Activated T-helper 2 cell treated with anti-CD3 and anti-CD28 coated beads, Interferon-gamma antibody, Interleukin-2, Interleukin-4, amounts not matched to agents 10 μg/mL and 5 μg/mL and 100 μg/mL, durations not matched to agents 14 hours and 24 hours and 36 hours (primary cell): ENCODE data around the gene MARS1. TPM values are rescaled to one million over a fixed set of nuclear protein-coding genes. Genes with fewer than 3 reads are reported as not detected.
A peak's percentile ranks its signal among the peaks of the same experiment; 100 is the strongest.
"Not testable (repeated sequence)": the region's sequence is repeated elsewhere in the genome, so short reads cannot be mapped to it uniquely, and the experiment has no call there.

Experiments
- DNase-seq: peaks from one replicate; pipeline ENCODE4 v3.0.0; 2021; ENCODE audit warnings: low spot score
- H3K27ac Mint-ChIP-seq: one replicate; pipeline ENCODE4 v1.8.0; 2021; ENCODE audit warnings: mixed read lengths
- H3K27me3 Mint-ChIP-seq: one replicate; pipeline ENCODE4 v1.8.0; 2021; ENCODE audit warnings: low read depth, mixed read lengths
- H3K36me3 Mint-ChIP-seq: one replicate; pipeline ENCODE4 v1.8.0; 2021; ENCODE audit warnings: low read depth, mixed read lengths
- H3K4me1 Mint-ChIP-seq: one replicate; pipeline ENCODE4 v1.8.0; 2021; ENCODE audit warnings: low read depth, mixed read lengths
- H3K4me3 Mint-ChIP-seq: one replicate; pipeline ENCODE4 v1.8.0; 2021; ENCODE audit warnings: low read depth, mild to moderate bottlenecking, moderate library complexity, mixed read lengths
- H3K9me3 Mint-ChIP-seq: one replicate; pipeline ENCODE4 v1.8.0; 2021; ENCODE audit warnings: mixed read lengths
- intact Hi-C: fragments of 100-400 bp; cut with micrococcal nuclease; formaldehyde crosslinking; loops from one replicate; pipeline ENCODE4 v1.15.1; 2023
- total RNA-seq: library from RNA; stranded (reverse); gene quantifications from 2 replicates; pipeline ENCODE4 v1.2.3, GENCODE V29; 2022

Gene MARS1
- total RNA-seq, 1 donor from 2014 or later: 257 TPM

GRCh38 chr12:57551637-57552305 is 63.9 kb downstream of the MARS1 start:
- Mint-ChIP-seq H3K36me3 (no peaks in the 10 kb centered on the region), H3K27me3 (peaks cover 19% of the 10 kb centered on the region), H3K4me3 (peak overlapping the region; percentile 3), H3K4me1 (peaks cover 27% of the 10 kb centered on the region), H3K9me3 (no peaks in the 10 kb centered on the region), H3K27ac (peak overlapping the region; percentile 37)
- intact Hi-C loops: no loop called here
- DNase-seq: no peak

GRCh38 chr12:57552306-57552651 is 64.4 kb downstream of the MARS1 start:
- Mint-ChIP-seq H3K36me3 (no peaks in the 10 kb centered on the region), H3K27ac (no peak overlapping the region), H3K9me3 (no peaks in the 10 kb centered on the region), H3K27me3 (peaks cover 19% of the 10 kb centered on the region), H3K4me3 (no peak overlapping the region), H3K4me1 (peaks cover 24% of the 10 kb centered on the region)
- no peak for DNase-seq
- intact Hi-C loops: no loop called here

- H3K36me3 Mint-ChIP-seq: no peaks in the 10 kb centered on the region
- H3K27me3 Mint-ChIP-seq: peaks cover 17% of the 10 kb centered on the region
- H3K27ac Mint-ChIP-seq: no peak overlapping the region
- no peaks in the 10 kb centered on the region for H3K9me3 Mint-ChIP-seq
- no peak overlapping the region for H3K4me3 Mint-ChIP-seq
- peaks cover 20% of the 10 kb centered on the region for H3K4me1 Mint-ChIP-seq
- no peak for DNase-seq
- intact Hi-C loops: no loop called here
These were observed 65.0 kb downstream of the MARS1 start for GRCh38 chr12:57552835-57553313.

- no peak for DNase-seq
These were observed 65.7 kb downstream of the MARS1 start for GRCh38 chr12:57553343-57554202.

GRCh38 chr12:57554453-57554852 is 66.6 kb downstream of the MARS1 start:
- Mint-ChIP-seq H3K9me3 (no peaks in the 10 kb centered on the region), H3K4me3 (no peak overlapping the region), H3K27ac (no peak overlapping the region), H3K36me3 (no peaks in the 10 kb centered on the region), H3K4me1 (peaks cover 11% of the 10 kb centered on the region), H3K27me3 (peaks cover 8% of the 10 kb centered on the region)
- intact Hi-C loops: no loop called here
- DNase-seq: no peak

More at GRCh38 chr12:57553343-57554202, 65.7 kb downstream of the MARS1 start:
- H3K4me3 Mint-ChIP-seq: no peak overlapping the region
- H3K9me3 Mint-ChIP-seq: no peaks in the 10 kb centered on the region
- no peak overlapping the region for H3K27ac Mint-ChIP-seq
- peaks cover 16% of the 10 kb centered on the region for H3K27me3 Mint-ChIP-seq
- peaks cover 18% of the 10 kb centered on the region for H3K4me1 Mint-ChIP-seq
- intact Hi-C loops: no loop called here
- no peaks in the 10 kb centered on the region for H3K36me3 Mint-ChIP-seq

- intact Hi-C loops: no loop called here
These were observed 67.0 kb downstream of the MARS1 start for GRCh38 chr12:57554897-57555296.

GRCh38 chr12:57558864-57559263 is 71.0 kb downstream of the MARS1 start:
- H3K4me3 Mint-ChIP-seq: no peak overlapping the region
- peaks cover 12% of the 10 kb centered on the region for H3K27me3 Mint-ChIP-seq
- H3K4me1 Mint-ChIP-seq: no peaks in the 10 kb centered on the region
- intact Hi-C loops: no loop called here
- no peak overlapping the region for H3K27ac Mint-ChIP-seq
- DNase-seq: no peak
- H3K36me3 Mint-ChIP-seq: no peaks in the 10 kb centered on the region
- no peaks in the 10 kb centered on the region for H3K9me3 Mint-ChIP-seq

More at GRCh38 chr12:57554897-57555296, 67.0 kb downstream of the MARS1 start:
- Mint-ChIP-seq H3K36me3 (no peaks in the 10 kb centered on the region), H3K4me3 (no peak overlapping the region), H3K27me3 (peaks cover 8% of the 10 kb centered on the region), H3K27ac (no peak overlapping the region), H3K9me3 (no peaks in the 10 kb centered on the region), H3K4me1 (peaks cover 10% of the 10 kb centered on the region)
- no peak for DNase-seq

GRCh38 chr12:57560516-57560915 is 72.6 kb downstream of the MARS1 start:
- peaks cover 11% of the 10 kb centered on the region for H3K27me3 Mint-ChIP-seq

GRCh38 chr12:57561117-57561516 is 73.2 kb downstream of the MARS1 start:
- DNase-seq, H3K27ac Mint-ChIP-seq, H3K4me1 Mint-ChIP-seq, H3K36me3 Mint-ChIP-seq, intact Hi-C loops, H3K9me3 Mint-ChIP-seq, H3K4me3 Mint-ChIP-seq: not testable (repeated sequence)
- H3K27me3 Mint-ChIP-seq: peaks cover 11% of the 10 kb centered on the region

More at GRCh38 chr12:57560516-57560915, 72.6 kb downstream of the MARS1 start:
- Mint-ChIP-seq H3K27ac (no peak overlapping the region), H3K9me3 (no peaks in the 10 kb centered on the region), H3K4me1 (no peaks in the 10 kb centered on the region), H3K4me3 (no peak overlapping the region), H3K36me3 (no peaks in the 10 kb centered on the region)
- DNase-seq: no peak
- intact Hi-C loops: no loop called here

- H3K27me3 Mint-ChIP-seq: peaks cover 9% of the 10 kb centered on the region
- no peak overlapping the region for H3K27ac Mint-ChIP-seq
- intact Hi-C loops: no loop called here
- no peaks in the 10 kb centered on the region for H3K9me3 Mint-ChIP-seq
- no peak for DNase-seq
- no peak overlapping the region for H3K4me3 Mint-ChIP-seq
- no peaks in the 10 kb centered on the region for H3K4me1 Mint-ChIP-seq
- H3K36me3 Mint-ChIP-seq: no peaks in the 10 kb centered on the region
These were observed 75.5 kb downstream of the MARS1 start for GRCh38 chr12:57563358-57563757.

- no peaks in the 10 kb centered on the region for H3K9me3 Mint-ChIP-seq
- no peaks in the 10 kb centered on the region for H3K36me3 Mint-ChIP-seq
- H3K27ac Mint-ChIP-seq: no peak overlapping the region
- peaks cover 9% of the 10 kb centered on the region for H3K27me3 Mint-ChIP-seq
- H3K4me3 Mint-ChIP-seq: no peak overlapping the region
- no peaks in the 10 kb centered on the region for H3K4me1 Mint-ChIP-seq
- no peak for DNase-seq
- intact Hi-C loops: no loop called here
These were observed 76.4 kb downstream of the MARS1 start for GRCh38 chr12:57564178-57564740.
